T47D (cell line): ENCODE results near the gene ECHDC1.

Experiments used
- DNase-seq, 2 experiments: peaks; one replicate each; pipeline versions ENCODE4 v3.0.0 to v3.0.0-alpha.2; 2011 to 2012; ENCODE audit warnings: low read depth in 1 of 2, low spot score in 1 of 2
- JUND ChIP-seq: IDR thresholded peaks from 2 replicates; pipeline ENCODE4 v1.6.1; 2012; ENCODE audit warnings: low read depth
- in situ Hi-C: cut with HindIII; loops from 2 replicates; pipeline ENCODE4 v1.10.0; 2016; ENCODE audit warnings: low sequenced_read_pairs, low pct_unique_long_range_greater_than_20kb

Gene ECHDC1

DNA sequence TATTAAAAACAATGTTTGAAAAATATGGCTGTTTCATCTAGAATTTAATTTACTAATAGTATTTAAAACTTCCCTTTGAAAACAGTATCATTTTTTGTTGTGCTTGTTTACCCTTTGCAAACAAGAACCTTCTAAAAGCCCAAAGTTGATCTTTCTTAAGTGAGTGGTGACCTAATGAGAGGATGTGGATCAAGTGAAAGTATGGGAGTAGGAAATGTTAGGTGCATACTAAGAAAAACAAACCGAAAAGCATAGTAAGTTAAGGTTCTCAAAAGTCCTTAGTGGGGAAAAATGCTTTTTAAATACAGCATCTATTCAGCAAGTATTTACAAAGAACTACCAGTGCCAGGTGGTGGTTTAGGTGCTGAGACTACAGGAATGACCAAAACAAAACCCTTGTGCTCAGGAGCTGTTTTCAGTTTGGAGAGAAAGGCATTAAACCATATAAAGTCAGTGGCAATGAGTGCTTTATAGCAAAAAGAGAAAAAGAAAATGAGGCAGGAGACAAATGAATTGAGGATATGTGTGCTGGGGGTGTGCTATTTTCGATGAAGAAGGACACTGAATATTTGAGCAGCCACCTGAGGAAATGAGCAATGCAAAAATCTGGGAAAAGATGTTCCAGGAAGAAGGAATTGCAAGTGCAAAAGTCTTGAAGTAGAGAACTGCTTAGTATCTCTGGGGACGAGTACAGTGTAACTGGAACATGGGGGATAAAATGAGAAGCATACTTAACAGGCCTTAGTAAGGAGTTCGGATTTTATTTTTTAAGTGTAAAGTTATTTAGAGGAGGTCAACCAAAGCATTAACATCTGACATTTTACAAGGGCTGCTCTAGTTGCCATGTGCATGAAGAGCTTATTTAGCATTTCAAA, 52.8 kb downstream of the ECHDC1 start:
- no peak for DNase-seq
- TF ChIP-seq JUND, result no peak
- in situ Hi-C loops, result no loop called here

DNA sequence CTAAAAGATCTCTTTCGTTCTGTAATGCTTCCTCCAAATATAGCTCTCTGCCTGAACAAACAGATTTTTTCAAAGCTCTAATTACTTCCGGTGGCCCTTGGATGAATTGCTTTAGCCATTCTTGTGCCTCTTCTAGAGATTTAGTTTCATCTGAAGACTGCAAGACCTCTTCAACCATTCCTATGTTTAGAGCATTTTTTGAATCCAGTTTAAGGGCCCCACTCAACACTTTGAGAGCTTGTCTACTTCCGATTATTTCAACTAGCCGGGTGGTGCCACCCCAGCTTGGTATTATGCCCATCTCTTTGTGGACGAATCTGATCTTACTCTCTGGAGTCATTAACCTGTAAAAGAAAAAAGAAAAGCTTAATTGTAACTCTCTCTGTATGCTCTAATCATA, 53.5 kb downstream of the ECHDC1 start:
- no peak for TF ChIP-seq JUND
- in situ Hi-C loops, result no loop called here
- DNase-seq, result no peak

DNA sequence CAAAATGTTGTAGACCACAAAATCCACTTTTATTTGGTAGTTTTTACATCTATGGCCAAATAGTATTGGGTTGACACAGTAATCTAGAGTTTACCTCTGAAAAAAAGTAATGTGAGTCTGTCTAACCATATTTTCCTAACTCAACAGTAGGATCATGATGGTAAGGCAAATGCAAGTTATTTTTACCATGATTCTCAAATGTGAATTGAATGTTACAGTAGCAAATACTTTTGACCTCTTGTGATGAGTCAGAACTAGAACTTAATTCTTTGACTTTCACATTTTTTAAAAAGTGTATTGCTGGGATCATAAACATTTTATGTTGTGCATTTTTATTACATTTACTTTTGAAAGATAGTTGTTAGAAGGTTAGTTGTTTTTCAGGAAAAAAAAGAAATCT, 54.7 kb downstream of the ECHDC1 start:
- no peak for DNase-seq
- in situ Hi-C loops, result no loop called here
- TF ChIP-seq JUND, result no peak

DNA sequence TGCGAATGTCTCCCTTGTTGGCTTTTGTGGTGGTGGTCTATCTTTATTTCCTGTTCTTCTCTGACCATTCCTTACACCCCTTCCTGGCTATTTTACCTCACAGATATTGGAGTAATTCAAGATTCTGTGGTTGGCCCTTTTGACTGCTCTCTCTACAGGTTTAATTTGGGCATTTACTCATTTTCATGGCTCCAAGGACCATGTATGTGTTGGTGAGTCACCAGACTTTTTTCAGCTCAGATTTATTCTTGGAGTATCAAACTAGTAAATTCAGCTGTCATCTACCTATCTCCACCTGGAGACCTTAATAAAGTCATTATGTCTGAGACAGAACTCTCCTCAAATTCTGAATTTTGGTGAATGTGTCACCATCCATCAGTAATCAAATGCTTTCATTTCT, 61.2 kb downstream of the ECHDC1 start:
- in situ Hi-C loops, result no loop called here
- no peak for DNase-seq
- TF ChIP-seq JUND, result no peak

DNA sequence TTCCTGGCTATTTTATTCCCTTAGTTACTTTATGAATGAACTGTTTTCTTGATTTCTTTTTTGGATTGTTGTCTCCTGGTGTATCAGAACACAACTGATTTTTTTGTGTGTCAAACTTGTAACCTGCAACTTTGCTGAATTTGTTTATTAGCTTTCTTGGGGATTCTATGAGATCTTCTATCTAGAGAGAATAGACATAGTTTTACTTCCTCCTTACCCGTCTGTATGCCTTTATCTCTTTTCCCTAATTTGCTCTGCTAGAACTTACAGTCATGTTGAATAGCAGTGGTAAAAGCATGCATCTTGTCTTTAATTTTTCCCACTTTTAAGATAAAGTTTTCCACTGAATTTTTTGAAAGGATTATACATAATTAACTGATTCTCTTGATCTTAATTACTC, 63.6 kb downstream of the ECHDC1 start:
- DNase-seq, result no peak
- TF ChIP-seq JUND, result no peak
- in situ Hi-C loops, result no loop called here

DNA sequence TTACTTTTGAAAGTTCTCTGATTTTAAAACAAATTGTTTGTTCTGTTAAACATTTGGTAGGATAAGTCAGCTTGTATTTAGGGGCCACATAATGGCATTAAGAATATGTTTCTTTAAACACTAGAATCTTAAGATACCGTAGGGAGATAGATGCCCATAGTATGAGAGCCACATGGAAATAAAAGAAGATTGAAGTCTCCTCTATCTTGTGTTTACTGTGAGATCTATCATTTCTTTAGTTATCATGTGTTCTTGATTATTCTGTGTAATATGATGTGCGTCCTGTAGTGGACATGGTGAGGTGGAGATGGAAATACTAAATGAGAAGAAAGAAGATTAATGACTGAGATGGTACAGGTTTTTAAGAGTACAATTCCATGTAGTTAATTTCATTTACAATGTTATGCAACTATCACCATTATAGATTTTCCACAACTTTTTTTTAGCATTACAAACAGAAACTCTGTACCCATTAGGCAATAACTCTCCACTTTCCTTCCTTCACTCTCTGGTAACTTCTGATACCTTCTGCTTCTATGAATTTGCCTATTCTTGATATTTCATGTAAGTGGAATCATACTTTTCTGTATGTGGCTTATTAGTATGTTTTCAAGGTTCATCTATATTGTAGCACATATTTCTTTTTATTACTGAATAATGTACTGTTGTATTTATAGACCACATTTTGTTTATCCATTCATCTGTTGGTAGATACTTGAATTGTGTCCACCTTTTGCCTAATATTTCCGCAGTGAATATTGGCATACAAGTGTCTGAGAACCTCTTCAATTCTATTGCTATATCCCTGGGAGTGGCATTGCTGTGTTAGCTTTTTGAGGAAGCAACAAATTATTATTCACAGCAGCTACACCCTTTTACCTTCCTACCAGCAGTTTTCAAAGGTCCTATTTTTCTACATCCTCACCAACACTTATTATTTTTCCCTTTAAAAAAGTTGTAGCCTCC, 65.2 kb downstream of the ECHDC1 start:
- DNase-seq, result no peak
- in situ Hi-C loops, result no loop called here
- no peak for TF ChIP-seq JUND

DNA sequence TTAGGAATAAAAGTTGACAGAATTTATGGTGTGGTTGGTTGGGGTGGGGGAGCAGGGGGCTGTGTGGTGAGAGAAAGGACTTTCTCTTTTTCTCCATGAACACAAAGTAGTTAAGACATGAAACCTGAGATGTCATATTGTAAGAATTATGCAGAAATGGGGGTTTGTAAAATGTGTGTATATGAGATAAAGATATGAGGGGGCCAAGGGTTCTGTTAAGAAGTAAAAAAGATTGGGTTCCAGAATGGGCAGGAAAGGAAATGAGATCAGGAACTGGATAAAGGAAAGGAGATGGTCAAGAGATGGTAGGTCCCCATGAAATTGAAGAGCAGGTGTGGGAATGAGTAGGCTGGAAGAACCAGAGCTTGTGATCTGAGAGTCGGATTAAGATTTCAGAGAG, 67.1 kb downstream of the ECHDC1 start:
- in situ Hi-C loops, result no loop called here
- no peak for TF ChIP-seq JUND
- no peak for DNase-seq

DNA sequence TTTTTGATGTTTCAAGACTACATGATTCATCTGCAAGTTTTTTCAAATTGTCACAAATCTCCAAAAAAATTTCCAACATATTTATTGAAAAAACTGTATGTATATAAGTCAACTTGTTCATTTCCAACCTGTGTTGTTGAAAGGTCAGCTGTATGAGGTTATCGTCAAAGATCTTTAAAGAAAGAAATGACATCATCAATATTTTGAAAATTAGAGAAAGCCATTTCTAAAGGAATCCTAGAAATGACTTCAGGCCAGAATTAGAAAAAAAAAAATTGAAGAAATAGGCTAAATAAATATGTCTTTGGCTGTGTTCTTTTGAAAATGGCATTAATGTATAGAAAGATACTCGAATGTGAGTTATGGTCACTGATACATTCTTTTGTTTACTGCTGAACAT, 69.9 kb downstream of the ECHDC1 start:
- in situ Hi-C loops, result no loop called here
- no peak for DNase-seq
- no peak for TF ChIP-seq JUND

DNA sequence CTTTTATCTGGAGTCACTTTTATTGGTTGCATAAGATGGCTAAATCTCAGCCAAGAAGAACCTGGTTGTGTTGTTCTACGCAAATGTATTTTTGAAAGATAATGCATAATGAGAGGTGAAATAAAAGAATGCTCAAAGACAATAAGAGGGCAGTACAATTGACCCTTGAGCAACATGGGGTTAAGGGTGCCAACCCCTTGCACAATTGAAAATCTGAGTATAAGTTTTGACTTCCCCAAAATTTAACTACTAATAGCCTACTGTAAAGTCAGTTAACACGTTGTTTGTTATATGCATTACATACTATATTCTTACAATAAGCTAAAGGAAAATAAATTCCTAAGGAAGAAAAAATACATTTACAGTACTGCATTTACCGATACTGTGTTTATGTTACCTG, 70.8 kb downstream of the ECHDC1 start:
- TF ChIP-seq JUND, result no peak
- DNase-seq, result no peak
- in situ Hi-C loops, result no loop called here

DNA sequence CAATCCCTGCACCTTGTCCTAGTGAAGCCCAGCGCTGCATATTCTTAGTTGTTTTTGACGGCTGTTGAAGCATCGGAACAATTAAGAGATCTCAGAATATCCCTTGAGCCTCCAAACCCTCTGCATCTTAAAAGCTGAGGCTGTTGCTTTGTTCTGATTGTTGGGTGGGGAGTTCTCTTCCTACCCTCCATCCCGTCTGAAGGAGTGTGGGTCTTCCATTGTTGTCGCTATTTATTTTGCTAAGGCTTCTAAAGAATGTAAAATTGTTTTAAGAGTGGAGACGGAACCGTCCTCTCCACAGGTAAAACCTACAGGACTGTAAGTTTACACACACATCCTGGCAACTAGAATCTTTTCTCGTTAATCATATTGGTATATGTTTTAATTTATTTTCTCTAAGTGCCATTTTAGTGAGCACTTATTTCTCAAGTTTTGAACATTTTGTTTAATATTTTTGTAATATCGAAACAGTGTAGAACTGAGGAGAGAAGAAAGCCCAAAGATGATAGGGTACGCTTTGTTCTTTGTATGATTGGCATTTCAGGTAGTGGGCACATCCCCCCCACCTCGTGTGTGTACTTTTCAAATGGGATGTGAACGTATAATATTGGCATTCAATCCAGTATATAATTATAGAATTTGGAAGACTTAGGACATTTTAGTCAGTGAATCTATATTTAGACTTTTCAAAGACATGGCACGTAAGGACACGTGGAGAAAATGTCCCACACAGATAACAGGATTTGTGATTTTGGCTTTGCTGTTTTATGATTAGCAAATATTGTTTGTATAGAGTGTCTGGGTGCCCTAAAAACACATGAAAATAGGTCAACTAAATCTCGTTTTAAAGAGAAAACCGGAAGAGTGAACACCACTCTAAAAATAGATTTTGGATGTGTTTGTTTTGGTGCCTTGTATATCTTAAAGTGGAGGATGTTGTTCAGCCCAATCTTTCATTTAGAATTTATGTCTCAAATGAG, 75.5 kb downstream of the ECHDC1 start:
- peak in 1 of 2 experiments; percentile 2 for DNase-seq
- no peak for TF ChIP-seq JUND

DNA sequence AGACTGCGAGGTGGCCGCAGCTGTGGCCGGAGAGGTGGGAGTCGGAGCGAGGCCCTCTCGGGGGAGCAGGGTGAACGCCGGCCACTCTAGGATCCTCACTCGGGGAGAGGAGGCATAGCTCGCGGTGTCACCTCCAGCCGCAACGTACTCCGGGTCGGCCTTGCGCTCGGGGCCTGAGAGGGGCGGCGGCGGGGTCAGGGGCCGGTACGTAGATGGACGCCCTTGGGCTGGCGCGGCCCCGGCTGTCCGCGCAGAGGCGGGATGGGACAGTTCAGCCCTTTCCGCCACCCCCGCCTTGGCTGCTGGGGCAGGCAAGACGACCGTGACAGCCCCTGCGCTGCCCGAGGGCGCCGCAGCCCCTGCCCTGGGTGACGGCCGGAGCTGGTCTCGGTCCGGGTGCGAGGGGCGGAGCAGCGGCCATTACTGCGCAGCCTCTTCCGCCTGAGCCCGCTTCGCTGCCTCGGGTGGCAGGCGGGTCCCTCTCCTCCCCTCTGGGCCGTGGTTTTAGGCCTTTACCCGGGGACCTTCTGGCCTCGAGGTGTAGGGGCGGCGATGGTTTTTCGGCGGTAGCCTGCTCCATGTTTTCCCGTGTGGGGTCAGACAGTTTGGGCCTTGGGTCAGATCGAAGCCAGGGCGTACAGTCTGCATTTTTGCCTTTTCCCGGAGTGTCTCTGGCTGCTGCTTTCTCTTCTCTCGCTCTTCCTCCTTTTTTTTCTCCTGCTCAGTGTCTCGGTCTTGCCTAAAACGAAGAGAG, 76.3 kb downstream of the ECHDC1 start:
- in situ Hi-C loops, result no loop called here
- no peak for TF ChIP-seq JUND

More for the DNA sequence above, 75.5 kb downstream of the ECHDC1 start:
- in situ Hi-C loops, result no loop called here

More for the DNA sequence above, 76.3 kb downstream of the ECHDC1 start:
- peak; percentile 40 to 48 for DNase-seq
